AG09309 (cell line): ENCODE results near the gene ZC3H13.
"Not testable (repeated sequence)": the region's sequence is repeated elsewhere in the genome, so short reads cannot be mapped to it uniquely, and the experiment has no call there.

Experiments
- DNase-seq: peaks from one replicate; pipeline ENCODE4 v3.0.0-alpha.2; 2010; ENCODE audit warnings: low read depth
- H3K4me3 ChIP-seq: 2 replicates; pipeline ENCODE4 v1.5.1; 2011; ENCODE audit warnings: mild to moderate bottlenecking, low read depth, low read length, moderate library complexity; ENCODE audit not compliant: control insufficient read depth
- TF ChIP-seq, protein P1 (sequence below): IDR thresholded peaks from 2 replicates; pipeline ENCODE4 v1.5.1; 2011; ENCODE audit warnings: mild to moderate bottlenecking, low read depth, low read length, inconsistent platforms; ENCODE audit not compliant: insufficient read depth, control insufficient read depth; ENCODE audit errors: missing control alignments

ZC3H13 gene

DNA sequence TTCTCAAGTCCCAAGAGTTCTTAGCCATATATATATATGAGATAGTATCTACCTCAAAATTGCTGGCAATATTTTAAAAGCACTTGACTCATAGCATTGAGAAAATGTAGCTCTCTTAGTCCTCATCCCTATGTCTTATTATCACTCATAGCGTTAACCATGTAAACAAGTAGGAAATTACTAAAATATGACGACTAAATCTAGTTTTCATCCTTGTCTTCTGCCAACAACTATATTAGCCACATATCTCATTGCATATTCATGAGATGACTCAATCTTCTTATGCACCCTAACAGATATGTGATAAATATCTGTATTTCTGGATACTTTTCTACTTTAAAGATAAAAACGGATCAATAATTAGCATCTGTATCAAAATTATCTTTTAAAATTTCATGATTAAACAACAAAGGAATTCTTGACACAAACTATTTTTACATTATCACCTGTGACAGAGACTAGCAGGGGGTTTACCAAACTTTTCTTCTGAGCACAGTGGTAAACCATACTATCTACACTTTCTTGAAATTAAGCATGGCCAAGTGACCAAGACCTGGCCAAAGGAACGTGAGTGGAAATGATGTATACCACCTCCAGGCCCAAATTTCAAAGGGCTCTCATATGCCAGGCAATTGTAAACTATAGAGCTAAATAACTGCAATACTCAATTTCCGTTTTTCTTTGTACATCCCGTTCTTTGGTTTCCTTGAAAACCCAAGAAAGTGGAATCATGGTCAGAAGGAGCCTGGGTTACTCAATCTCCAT lies 45.7 kb downstream of the ZC3H13 start:
- no peak for DNase-seq
- no peak overlapping the region for H3K4me3 ChIP-seq
- TF ChIP-seq, protein P1, sequence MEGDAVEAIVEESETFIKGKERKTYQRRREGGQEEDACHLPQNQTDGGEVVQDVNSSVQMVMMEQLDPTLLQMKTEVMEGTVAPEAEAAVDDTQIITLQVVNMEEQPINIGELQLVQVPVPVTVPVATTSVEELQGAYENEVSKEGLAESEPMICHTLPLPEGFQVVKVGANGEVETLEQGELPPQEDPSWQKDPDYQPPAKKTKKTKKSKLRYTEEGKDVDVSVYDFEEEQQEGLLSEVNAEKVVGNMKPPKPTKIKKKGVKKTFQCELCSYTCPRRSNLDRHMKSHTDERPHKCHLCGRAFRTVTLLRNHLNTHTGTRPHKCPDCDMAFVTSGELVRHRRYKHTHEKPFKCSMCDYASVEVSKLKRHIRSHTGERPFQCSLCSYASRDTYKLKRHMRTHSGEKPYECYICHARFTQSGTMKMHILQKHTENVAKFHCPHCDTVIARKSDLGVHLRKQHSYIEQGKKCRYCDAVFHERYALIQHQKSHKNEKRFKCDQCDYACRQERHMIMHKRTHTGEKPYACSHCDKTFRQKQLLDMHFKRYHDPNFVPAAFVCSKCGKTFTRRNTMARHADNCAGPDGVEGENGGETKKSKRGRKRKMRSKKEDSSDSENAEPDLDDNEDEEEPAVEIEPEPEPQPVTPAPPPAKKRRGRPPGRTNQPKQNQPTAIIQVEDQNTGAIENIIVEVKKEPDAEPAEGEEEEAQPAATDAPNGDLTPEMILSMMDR: no peak

DNA sequence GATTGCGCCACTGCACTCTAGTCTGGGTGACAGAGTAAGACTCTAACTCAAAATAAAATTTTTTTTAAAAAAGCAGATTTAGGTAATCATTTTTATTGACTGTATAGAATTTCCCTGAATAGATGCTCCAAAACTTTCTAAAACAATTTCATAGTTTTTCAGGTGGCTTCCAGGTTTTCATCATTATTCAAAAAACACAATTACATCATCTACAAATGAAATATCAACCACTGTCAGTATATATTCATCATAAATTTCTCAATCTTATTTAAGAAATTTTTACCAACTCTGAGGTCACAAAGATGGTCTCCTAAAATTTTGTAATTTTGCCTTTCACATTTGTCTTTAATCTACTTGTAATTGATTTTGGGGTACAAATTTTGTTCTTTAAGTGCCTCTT lies 48.1 kb downstream of the ZC3H13 start:
- H3K4me3 ChIP-seq: no peak overlapping the region
- TF ChIP-seq, protein P1: no peak
- DNase-seq: no peak

DNA sequence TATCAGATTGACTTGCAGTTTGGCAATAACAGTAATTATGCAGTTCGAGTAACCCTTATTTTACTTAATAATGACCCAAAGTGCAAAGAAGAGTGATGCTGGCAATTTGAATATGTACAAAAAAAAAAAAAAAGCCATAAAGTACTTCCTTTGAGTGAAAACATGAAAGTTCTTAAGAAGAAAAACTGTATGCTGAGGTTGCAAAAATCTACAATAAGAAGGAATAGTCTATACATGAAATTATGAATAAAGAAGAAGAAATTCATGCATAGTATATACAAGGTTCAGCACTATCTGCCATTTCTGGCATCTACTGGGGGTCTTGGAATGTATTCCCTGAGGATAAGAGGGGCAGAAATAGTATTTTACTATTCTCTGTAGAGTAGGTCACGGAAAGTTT lies 55.9 kb downstream of the ZC3H13 start:
- TF ChIP-seq, protein P1: no peak

DNA sequence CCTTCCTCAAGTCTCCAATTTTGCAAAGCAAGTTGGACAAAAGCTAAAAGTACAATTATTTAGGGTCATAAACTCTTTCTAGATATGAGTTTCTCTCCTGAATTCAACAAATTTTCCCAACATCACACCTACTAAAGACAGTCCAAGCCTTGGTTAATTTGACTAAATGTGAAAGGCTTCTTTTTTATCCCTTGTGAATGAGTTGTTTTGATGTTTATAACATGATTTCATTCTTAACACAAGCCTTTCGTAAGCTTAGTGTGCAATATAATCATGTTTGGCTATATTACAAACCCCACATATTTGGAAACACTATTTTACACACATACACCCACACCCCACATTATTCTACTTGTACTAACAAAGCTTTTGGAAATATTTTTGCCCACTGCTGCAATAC lies 57.3 kb downstream of the ZC3H13 start:
- DNase-seq: no peak
- H3K4me3 ChIP-seq: no peak overlapping the region
- TF ChIP-seq, protein P1: no peak

More for the DNA sequence above, 55.9 kb downstream of the ZC3H13 start:
- H3K4me3 ChIP-seq: no peak overlapping the region
- no peak for DNase-seq

DNA sequence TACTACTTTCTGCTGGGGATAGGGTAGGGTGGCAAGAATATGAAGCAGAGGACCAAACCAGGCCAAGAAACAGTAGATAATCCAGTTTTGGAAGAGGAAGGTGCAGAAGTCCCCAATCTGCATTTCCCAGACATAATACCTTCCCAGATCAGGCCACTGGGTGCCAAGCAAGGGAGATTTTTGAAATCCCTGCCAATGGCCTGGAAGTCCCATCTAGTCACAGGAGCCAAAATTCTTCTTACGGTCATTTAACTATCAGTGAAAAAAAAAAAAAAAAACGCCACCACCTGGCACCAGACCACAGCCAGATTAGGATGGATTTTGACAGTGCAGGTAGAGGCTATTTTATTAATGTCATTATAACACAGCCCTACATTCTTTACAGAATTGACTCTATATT lies 57.8 kb downstream of the ZC3H13 start:
- H3K4me3 ChIP-seq: no peak overlapping the region
- TF ChIP-seq, protein P1: no peak
- no peak for DNase-seq

DNA sequence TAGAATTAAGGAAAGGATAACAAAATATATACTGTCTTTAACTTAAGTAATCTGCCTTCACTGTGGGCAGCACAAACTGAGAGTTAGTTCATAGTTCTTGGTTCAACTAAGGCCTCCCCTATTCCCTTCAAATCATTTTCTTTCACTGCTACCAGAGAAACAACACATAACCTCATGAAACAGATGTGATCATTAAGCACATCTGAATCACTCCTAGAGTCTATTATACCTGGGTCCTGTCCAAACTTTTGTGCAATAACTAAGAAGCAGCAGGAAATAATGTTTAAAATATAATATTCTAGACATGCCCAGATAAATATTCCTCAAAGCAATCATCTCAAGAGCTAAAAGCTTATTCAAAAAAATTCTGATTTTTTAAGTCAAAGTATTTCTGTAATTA lies 62.9 kb downstream of the ZC3H13 start:
- TF ChIP-seq, protein P1: no peak
- peak; percentile 42 for DNase-seq
- no peak overlapping the region for H3K4me3 ChIP-seq

DNA sequence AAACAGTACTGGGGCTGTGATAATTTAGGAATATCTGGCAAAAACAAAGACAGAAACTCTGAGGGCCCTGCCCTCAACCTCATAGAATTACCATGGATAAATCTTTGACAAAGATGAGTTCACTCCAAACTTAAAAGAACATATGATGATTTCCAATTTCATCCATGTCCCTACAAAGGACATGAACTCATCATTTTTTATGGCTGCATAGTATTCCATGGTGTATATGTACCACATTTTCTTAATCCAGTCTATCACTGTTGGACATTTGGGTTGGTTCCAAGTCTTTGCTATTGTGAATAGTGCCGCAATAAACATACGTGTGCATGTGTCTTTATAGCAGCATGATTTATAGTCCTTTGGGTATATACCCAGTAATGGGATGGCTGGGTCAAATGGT lies 71.4 kb downstream of the ZC3H13 start:
- not testable (repeated sequence) for DNase-seq, H3K4me3 ChIP-seq
